HUES48 (cell line): ENCODE measurements around the gene HGFAC.

Source experiments
- H3K27ac ChIP-seq: one replicate; pipeline ENCODE4 v1.7.0; 2013; ENCODE audit warnings: low read depth, low read length, inconsistent platforms
- H3K27me3 ChIP-seq: 2 replicates; pipeline ENCODE4 v1.6.1; 2013; ENCODE audit warnings: mild to moderate bottlenecking, low read length; ENCODE audit not compliant: control insufficient read depth, insufficient read depth
- H3K36me3 ChIP-seq: 2 replicates; pipeline ENCODE4 v1.6.1; 2013; ENCODE audit warnings: low read length; ENCODE audit not compliant: control insufficient read depth, insufficient read depth
- H3K4me1 ChIP-seq: 2 replicates; pipeline ENCODE4 v1.6.1; 2013; ENCODE audit warnings: mild to moderate bottlenecking, low read length; ENCODE audit not compliant: control insufficient read depth, insufficient read depth
- H3K4me3 ChIP-seq: 2 replicates; pipeline ENCODE4 v1.5.1; 2013; ENCODE audit warnings: mild to moderate bottlenecking, low read depth, low read length
- H3K9ac ChIP-seq: 2 replicates; pipeline ENCODE4 v1.6.1; 2013; ENCODE audit warnings: mild to moderate bottlenecking, low read depth, low read length, moderate library complexity
- H3K9me3 ChIP-seq: 2 replicates; pipeline ENCODE4 v1.6.1; 2013; ENCODE audit warnings: low read length; ENCODE audit not compliant: control insufficient read depth, insufficient read depth

The HGFAC gene

DNA sequence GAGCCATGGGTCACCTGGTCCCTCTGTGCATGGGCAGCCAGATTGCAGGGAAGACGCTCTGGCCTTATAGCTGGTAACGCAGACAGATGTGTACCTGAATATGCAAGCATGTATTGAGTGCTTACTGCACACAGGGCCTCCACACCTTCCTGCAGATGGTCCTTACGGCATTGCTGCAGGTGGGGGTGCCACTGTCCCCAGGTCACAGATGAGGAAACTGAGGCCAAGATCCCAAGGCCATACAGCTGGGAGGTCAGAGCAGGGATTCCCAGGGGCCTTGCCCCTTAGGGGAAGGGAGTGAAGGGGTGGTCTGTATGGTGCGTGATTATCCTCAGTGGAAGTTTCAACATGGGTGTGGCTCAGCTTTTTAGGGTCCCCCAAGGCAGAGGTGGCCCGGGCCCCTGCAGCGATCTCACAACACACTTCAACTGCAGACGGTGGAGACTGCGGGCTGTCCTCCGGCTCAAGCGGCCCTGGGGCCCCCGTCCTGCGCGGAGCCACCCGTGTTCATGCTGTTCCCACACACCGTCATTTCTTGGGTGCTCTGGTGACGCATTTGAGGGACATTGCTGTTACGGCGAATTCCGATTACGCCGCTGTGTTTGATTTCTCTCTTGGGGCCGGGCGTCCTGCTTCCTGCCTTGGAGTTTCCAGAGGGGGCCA, 29.5 kb downstream of the HGFAC start:
- H3K4me3 ChIP-seq: no peak overlapping the region
- no peaks in the 10 kb centered on the region; the same call in 1 of the 2 replicates for H3K9me3 ChIP-seq
- H3K4me1 ChIP-seq: no peaks in the 10 kb centered on the region; the same call in 1 of the 2 replicates
- H3K27ac ChIP-seq: no peak overlapping the region
- no peak overlapping the region for H3K9ac ChIP-seq
- no peaks in the 10 kb centered on the region for H3K36me3 ChIP-seq
- peaks cover 48% of the 10 kb centered on the region for H3K27me3 ChIP-seq

DNA sequence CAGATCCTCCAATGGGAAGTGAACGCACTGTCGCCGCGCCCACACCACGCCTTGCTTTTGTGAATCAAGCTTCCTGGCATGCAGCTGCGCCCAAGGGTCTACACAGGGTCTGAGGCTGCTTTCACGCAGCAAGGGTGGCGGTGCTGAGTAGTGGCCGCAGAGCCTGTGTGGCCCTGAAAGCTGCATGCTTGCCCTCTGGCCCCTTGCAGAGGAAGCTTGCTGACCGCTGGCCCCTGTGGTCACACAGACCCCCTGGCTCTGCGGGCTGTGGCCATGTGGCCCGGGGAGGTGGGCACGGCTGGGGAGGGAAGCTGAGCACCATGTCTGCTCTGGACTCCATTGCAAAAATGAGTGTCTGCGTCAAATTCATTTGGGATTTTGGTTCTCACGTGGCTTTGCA, 30.1 kb downstream of the HGFAC start:
- Histone ChIP-seq H3K27me3 (peaks cover 51% of the 10 kb centered on the region), H3K36me3 (no peaks in the 10 kb centered on the region), H3K4me1 (no peaks in the 10 kb centered on the region; the same call in 1 of the 2 replicates), H3K4me3 (no peak overlapping the region), H3K27ac (no peak overlapping the region), H3K9ac (no peak overlapping the region), H3K9me3 (no peaks in the 10 kb centered on the region; the same call in 1 of the 2 replicates)

DNA sequence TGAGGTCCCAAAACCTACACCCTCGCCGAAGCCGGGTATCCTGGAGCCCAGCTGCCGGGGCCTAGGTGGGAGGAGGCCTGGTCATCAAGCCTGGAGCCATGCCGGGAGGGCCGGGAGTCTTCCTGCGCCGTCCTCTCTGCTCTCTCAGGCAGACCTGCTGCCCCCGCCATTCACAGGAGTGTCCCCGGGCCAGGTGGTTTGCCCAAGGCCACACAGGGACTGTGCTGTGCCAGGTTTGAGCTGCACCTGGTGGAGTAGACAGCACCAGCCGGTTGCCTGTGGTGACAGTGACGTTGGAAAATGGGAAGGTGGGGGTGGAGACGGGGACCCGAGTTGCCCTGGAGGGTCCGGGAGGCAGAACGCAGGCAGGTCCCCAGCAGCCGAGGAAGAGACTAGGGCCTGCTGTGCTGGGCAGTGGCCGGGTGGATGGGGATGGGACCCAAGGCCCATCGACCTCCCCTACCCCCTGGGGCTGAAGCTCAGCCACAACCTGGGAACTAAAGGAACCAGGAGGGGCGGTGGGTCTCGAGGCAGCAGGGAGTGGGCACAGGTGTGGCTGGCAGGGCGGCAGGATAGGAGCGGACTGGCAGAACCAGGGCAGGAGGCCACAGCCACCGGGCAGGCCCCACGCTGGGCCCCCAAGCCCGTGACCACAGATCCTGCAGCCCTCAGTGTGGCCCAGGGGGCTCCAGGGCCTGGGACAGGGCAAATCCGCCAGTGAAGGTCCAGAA, 30.8 kb downstream of the HGFAC start:
- Histone ChIP-seq H3K9ac (no peak overlapping the region), H3K4me1 (no peaks in the 10 kb centered on the region; the same call in 1 of the 2 replicates), H3K36me3 (no peaks in the 10 kb centered on the region), H3K27ac (no peak overlapping the region), H3K27me3 (peaks cover 58% of the 10 kb centered on the region), H3K4me3 (no peak overlapping the region), H3K9me3 (no peaks in the 10 kb centered on the region; the same call in 1 of the 2 replicates)

DNA sequence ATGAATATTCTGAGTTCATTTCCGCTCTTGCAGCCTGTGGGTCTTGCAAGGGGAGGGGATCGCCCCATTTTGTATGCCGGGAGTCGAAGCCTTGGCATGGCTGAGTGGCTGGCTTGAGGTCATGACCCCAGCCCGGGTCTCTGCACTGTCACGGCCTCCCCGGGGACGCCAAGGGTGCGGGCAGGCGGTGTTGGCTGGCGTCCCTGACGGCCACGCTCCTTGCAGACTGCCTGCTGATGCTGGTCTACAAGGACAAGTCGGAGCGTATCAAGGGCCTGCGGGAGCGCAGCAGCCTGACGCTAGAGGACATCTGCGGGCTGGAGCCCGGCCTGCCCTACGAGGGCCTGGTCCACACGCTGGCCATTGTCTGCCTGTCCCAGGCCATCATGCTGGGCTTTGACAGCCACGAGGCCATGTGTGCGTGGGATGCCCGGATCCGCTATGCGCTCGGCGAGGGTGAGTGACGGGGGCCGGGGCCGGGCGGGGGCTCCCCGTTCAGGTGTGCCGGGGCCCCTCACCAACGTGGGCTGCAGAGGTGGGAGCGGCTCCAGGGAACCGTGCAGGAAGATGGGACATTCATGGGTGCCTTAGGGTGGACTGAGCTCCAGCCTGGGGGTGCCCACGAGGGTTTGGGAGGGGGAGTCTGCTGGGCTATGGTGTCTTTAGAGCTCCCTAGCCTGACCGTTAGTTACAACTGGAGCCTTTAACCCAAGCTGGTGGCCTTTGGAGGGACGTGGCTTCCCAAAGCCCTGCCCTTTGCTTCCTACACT, 31.6 kb downstream of the HGFAC start:
- Histone ChIP-seq H3K4me3 (no peak overlapping the region), H3K4me1 (no peaks in the 10 kb centered on the region; the same call in 1 of the 2 replicates), H3K36me3 (no peaks in the 10 kb centered on the region), H3K9me3 (no peaks in the 10 kb centered on the region; the same call in 1 of the 2 replicates), H3K9ac (no peak overlapping the region), H3K27ac (no peak overlapping the region), H3K27me3 (peaks cover 63% of the 10 kb centered on the region)

DNA sequence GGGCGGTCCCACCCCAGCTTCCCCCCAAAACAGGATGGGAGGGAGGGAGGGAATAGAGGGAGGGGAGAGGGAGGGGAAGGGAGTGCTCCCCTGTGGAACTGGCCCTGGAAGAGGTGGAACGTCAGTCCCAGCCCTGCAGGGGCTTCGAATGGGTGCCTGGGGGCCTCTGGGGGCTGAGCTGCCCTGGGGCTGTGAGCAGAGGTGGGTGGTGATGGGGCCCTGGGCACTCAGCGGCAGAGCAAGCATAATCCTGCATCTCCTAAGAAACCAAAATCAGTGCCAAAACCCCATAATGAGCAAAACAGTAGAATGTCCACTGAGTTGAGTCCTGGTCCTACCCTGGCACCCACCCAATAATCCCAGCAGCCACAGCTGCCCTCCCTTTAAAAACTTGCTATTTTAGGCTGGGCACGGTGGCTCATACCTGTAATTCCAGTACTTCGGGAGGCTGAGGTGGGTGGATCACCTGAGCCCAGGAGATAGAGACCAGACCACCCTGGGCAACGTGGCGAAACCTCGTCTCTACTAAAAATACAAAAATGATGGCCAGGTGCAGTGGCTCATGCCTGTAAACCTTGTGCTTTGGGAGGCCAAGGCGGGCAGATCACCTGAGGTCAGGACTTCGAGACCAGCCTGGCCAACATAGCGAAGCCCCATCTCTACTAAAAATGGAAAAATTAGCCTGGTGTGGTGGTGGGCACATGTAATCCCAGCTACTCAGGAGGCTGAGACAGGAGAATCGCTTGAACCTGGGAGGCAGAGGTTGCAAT, 32.4 kb downstream of the HGFAC start:
- Histone ChIP-seq H3K9me3 (no peaks in the 10 kb centered on the region), H3K36me3 (no peaks in the 10 kb centered on the region), H3K9ac (no peak overlapping the region), H3K27ac (no peak overlapping the region), H3K4me3 (no peak overlapping the region), H3K4me1 (no peaks in the 10 kb centered on the region; the same call in 1 of the 2 replicates), H3K27me3 (peaks cover 69% of the 10 kb centered on the region)

DNA sequence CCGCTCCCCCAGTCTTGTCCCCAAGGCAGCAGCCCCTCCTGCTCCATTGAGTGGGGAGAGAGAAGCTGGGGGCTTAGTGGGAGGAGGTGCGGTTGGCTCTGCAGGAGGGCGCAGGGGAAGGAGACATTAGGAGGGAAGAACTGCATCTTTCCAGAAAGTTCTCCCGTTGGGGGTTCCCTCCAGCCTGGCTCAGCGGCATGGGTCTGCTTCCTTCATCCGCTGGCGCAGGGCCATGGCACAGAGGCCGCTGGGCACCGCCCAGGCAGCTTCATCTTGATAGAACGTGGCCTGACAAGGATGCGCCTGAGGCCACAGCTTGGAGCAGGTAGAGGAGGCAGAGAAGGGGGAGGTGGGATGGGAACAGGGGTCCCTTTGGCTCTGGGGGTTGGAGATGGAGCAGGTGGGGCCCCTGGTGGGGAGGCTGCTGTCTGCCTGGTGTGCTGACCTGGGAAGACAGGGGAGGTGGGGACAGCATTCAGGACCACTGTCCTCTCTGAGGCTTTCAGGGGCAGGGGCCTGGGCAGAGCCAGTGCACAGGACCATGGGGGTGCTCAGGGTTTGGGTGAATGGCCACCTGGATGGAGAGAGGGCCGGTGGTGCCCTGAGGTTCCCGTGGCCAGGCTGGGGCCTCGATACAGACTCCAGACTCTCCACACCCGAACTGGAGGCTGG, 33.4 kb downstream of the HGFAC start:
- no peak overlapping the region for H3K9ac ChIP-seq
- H3K27ac ChIP-seq: no peak overlapping the region
- no peaks in the 10 kb centered on the region for H3K36me3 ChIP-seq
- H3K9me3 ChIP-seq: no peaks in the 10 kb centered on the region
- H3K27me3 ChIP-seq: peaks cover 70% of the 10 kb centered on the region
- no peak overlapping the region for H3K4me3 ChIP-seq
- no peaks in the 10 kb centered on the region; the same call in 1 of the 2 replicates for H3K4me1 ChIP-seq

DNA sequence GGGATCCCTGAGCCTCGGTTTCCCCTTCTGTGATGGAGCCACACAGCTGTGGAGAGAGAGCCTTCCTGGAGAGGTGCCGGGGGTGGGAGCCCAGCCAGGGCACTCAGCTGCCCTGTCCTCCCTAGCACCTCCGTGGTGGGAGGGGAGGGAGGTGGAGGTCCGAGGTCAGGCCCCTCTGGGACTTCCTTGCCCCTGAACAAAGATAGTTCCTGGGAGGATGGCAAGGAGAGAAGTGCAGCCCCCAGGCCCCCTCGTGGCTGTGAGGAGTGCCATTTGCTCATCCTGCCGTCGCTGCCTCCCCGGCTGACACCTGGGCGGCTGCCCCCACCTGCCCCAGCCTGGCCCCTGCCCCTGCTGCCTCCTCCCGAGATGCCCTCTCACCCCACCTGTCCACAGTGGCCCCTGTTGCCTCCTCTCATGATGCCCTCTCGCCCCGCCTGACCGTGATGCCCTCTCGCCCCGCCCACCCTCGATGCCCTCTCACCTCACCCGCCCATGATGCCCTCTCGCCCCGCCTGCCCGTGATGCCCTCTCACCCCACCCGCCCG, 34.0 kb downstream of the HGFAC start:
- H3K9ac ChIP-seq: no peak overlapping the region
- peaks cover 64% of the 10 kb centered on the region for H3K27me3 ChIP-seq
- H3K4me3 ChIP-seq: no peak overlapping the region

DNA sequence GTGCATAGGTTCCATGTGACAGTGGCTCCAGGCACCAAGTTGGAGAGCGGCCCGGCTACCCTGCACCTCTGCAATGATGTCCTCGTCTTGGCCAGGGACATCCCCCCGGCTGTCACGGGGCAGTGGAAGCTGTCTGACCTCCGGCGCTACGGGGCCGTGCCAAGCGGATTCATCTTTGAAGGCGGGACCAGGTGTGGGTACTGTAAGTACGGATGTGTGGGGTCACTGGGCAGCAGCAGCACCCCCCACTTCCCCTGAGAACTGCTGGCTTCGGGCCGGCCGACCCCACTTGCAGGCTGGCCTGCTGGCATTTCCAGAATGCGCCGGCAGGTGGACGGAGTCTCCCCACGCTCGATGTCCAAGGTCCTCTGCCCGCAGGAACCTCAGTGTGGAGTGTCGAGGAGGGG, 34.6 kb downstream of the HGFAC start:
- Histone ChIP-seq H3K27ac (no peak overlapping the region), H3K9me3 (no peaks in the 10 kb centered on the region), H3K9ac (no peak overlapping the region), H3K4me3 (no peak overlapping the region), H3K36me3 (no peaks in the 10 kb centered on the region), H3K27me3 (peaks cover 59% of the 10 kb centered on the region), H3K4me1 (peaks cover 5% of the 10 kb centered on the region)

More for the DNA sequence above, 34.0 kb downstream of the HGFAC start:
- no peaks in the 10 kb centered on the region for H3K36me3 ChIP-seq
- no peaks in the 10 kb centered on the region for H3K9me3 ChIP-seq
- H3K27ac ChIP-seq: no peak overlapping the region
- peaks cover 2% of the 10 kb centered on the region; the same call in 1 of the 2 replicates for H3K4me1 ChIP-seq

DNA sequence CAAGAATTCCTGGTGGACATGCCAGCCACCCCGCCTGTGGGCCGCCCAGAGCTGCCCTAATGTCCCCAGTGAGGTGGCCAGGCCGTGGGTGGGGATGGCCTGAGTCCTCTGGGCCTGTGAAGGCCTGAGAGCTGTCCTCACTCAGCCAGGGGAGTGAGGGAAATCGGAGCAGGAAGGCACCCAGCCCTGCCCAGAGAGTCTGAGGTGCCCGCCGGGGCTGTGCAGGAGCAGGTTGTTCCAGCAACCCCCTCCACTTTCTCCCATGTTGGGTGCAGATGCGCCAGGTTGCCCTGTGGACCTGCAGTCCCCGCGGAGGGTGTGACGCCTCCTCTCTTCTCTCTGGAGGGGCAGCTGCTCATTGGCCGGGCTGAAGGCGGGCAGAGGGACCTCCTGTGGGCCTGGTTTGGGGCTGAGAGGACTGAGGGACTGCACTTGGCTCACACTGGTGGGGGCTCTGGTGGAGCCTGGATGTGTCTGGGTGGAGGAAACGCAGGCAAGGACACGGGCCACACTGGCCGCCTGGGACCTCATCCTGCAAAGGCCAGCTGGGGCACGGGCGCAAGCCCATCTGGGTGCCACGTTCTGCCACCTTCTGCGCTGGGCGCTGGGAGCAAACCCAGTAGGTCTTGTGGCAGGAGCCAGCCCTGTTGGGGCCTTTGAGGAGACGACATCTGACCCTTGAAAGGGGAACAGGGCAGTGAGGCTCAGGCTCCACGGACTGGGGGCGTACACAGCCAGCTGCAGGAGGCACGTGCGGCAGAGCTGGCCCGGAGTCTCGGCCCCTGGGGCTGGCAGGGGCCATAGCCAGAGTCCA, 35.4 kb downstream of the HGFAC start:
- peaks cover 64% of the 10 kb centered on the region for H3K27me3 ChIP-seq
- peaks cover 11% of the 10 kb centered on the region for H3K4me1 ChIP-seq
- H3K27ac ChIP-seq: no peak overlapping the region
- H3K9ac ChIP-seq: no peak overlapping the region
- H3K9me3 ChIP-seq: no peaks in the 10 kb centered on the region
- no peaks in the 10 kb centered on the region for H3K36me3 ChIP-seq
- no peak overlapping the region for H3K4me3 ChIP-seq
